Activated CD8-positive, alpha-beta T cell treated with anti-CD3 and anti-CD28 coated beads for 36 hours (primary cell): ENCODE data around the gene ARHGAP26. TPM values are rescaled to one million over a fixed set of nuclear protein-coding genes. Genes with fewer than 3 reads are reported as not detected.

Experiments
- ATAC-seq: fragments of 200-7000 bp; cut with Tn5 transposase; one replicate; pipeline ENCODE4 v1.10.0; 2021; ENCODE audit warnings: mild to moderate bottlenecking, moderate library complexity
- CTCF ChIA-PET: fragments of 350-600 bp; sonication (Branson Sonifier 250); formaldehyde crosslinking; loops from one replicate; lab custom pipeline; 2021; ENCODE audit warnings: antibody characterized with exemption; lab: Charles Lee
- POLR2A ChIA-PET: fragments of 350-600 bp; sonication (Branson Sonifier 250); formaldehyde crosslinking; loops from one replicate; lab custom pipeline; 2021; ENCODE audit warnings: antibody characterized with exemption; lab: Charles Lee
- DNase-seq: peaks from one replicate; pipeline ENCODE4 v3.0.0-alpha.2; 2020
- H3K27ac Mint-ChIP-seq: one replicate; pipeline ENCODE4 v1.8.0; 2021; ENCODE audit warnings: mild to moderate bottlenecking, mixed read lengths
- H3K27me3 Mint-ChIP-seq: one replicate; pipeline ENCODE4 v1.8.0; 2021; ENCODE audit warnings: mixed read lengths
- H3K36me3 Mint-ChIP-seq: one replicate; pipeline ENCODE4 v1.8.0; 2021; ENCODE audit warnings: low read depth, mixed read lengths
- H3K4me1 Mint-ChIP-seq: one replicate; pipeline ENCODE4 v1.8.0; 2021; ENCODE audit warnings: low read depth, mixed read lengths
- H3K4me3 Mint-ChIP-seq: one replicate; pipeline ENCODE4 v1.8.0; 2021; ENCODE audit warnings: mild to moderate bottlenecking, moderate library complexity, mixed read lengths
- H3K9me3 Mint-ChIP-seq: one replicate; pipeline ENCODE4 v1.8.0; 2021; ENCODE audit warnings: mixed read lengths
- CTCF ChIP-seq: fragments of 200-600 bp; IDR thresholded peaks from one replicate; pipeline ENCODE4 v1.8.0; 2022; ENCODE audit warnings: antibody characterized with exemption, mild to moderate bottlenecking
- intact Hi-C: fragments of 100-400 bp; cut with micrococcal nuclease; formaldehyde crosslinking; loops from one replicate; pipeline ENCODE4 v1.10.0; 2022
- total RNA-seq, 2 experiments: library from RNA; stranded (reverse); gene quantifications; one replicate each; pipeline ENCODE4 v1.2.3, GENCODE V29; 2021

Gene ARHGAP26
- total RNA-seq, 2 experiments from 2014 or later, result 12.7 to 18.0 TPM

GRCh38 chr5:143105216-143105905 is 335.2 kb downstream of the ARHGAP26 start:
- H3K27me3 Mint-ChIP-seq, result no peaks in the 10 kb centered on the region
- intact Hi-C loops, result no loop called here
- no peak for ATAC-seq

DNA sequence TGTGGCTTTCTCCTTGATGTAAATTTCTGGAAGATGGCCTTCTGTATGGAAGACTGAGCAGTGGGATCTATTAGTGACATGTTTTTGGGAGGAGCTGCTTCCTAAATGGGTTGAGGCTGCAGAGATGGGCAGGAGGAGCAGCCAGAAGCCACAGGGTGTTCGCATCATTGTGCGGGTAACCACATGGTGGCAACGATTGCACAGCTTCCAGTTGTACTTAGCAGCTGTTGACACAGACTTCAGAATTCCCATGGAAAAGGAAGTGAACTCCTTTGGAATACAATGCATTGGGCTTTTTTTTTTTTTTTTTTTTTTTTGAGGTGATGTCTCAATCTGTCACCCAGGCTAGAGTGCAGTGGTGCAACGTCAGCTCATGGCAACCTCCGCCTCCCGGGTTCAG is 336.0 kb downstream of the ARHGAP26 start:
- H3K9me3 Mint-ChIP-seq, result no peaks in the 10 kb centered on the region
- no peaks in the 10 kb centered on the region for H3K27me3 Mint-ChIP-seq
- no peak overlapping the region for H3K27ac Mint-ChIP-seq
- no peak for DNase-seq
- no peak for TF ChIP-seq CTCF
- intact Hi-C loops, result no loop called here
- H3K4me1 Mint-ChIP-seq, result peaks cover 26% of the 10 kb centered on the region
- H3K4me3 Mint-ChIP-seq, result no peak overlapping the region
- ATAC-seq, result no peak
- peaks cover 8% of the 10 kb centered on the region for H3K36me3 Mint-ChIP-seq
- POLR2A ChIA-PET, result interaction anchor here (0.9 to 1.3 kb wide), 2 partner anchors 10 to 92 kb away, joined by 3 to 6 read pairs; no protein-coding TSS in a partner anchor
- CTCF ChIA-PET, result no interaction called here

More at GRCh38 chr5:143105216-143105905, 335.2 kb downstream of the ARHGAP26 start:
- Mint-ChIP-seq H3K9me3 (no peaks in the 10 kb centered on the region), H3K4me1 (peaks cover 34% of the 10 kb centered on the region), H3K4me3 (no peak overlapping the region), H3K27ac (no peak overlapping the region), H3K36me3 (peaks cover 12% of the 10 kb centered on the region)
- ChIA-PET CTCF (no interaction called here), POLR2A (interaction anchor here (0.9 to 1.3 kb wide), 2 partner anchors 11 to 91 kb away, joined by 3 to 6 read pairs; no protein-coding TSS in a partner anchor)
- no peak for TF ChIP-seq CTCF
- DNase-seq, result peak; percentile 15

DNA sequence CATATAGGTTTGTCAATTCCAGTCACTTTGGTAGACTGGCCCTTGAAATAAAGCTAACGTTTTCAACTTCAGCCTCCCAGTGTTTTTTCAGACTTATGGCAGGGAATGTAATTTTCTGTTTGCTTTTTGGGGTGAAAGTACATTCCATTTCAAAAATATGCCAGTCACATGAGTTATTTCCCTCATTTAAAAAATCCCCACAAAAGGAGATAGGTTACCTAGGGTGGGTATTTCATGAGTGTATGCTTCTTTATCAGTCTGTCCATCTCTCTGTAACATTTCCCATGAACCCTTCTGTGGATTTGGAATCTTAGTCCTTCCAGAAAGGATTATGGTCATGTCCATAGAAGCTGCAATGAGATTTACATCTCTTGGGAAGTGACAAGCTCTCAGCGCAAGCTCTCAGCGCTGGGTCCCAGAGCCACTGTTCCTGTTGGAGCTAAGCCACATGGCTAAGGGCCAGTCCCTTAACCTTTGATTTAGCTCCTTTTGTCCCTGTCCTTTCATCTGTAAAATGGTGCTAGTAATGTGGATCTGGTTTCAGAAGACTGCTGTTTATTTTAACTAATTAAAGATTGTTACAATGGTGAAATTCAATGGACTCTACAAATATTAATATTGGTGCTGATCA is 338.4 kb downstream of the ARHGAP26 start:
- Mint-ChIP-seq H3K27me3 (no peaks in the 10 kb centered on the region), H3K4me1 (peaks cover 9% of the 10 kb centered on the region), H3K9me3 (no peaks in the 10 kb centered on the region), H3K4me3 (no peak overlapping the region), H3K36me3 (peaks cover 2% of the 10 kb centered on the region), H3K27ac (no peak overlapping the region)
- DNase-seq, result no peak
- ChIA-PET POLR2A (interaction anchor here (0.8 kb wide), 1 partner anchor 12 kb away, joined by 3 read pairs; no protein-coding TSS in a partner anchor), CTCF (interaction anchor here (1.4 kb wide), 2 partner anchors 9 to 26 kb away, joined by 3 to 5 read pairs; no protein-coding TSS in a partner anchor)
- ATAC-seq, result no peak
- no peak for TF ChIP-seq CTCF
- intact Hi-C loops, result no loop called here

DNA sequence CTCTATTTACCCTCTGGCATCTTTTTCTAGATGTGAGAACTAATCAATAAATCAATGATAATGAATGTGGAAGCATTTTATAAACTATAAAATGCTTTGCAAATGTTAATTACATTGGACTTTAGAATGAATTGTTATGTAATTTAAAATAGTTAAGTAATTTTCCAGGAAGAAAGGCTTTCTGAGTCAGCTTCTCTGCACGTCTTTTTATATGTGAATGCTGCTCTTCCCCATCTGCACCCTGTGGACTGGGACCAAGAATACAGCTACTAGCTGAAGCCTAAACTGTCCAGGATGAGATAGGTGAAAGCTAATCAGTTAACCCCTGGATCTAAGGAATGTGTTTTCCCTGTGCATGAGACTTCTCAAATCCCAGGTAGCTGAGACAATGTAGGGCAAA is 340.4 kb downstream of the ARHGAP26 start:
- POLR2A ChIA-PET, result no interaction called here
- no peaks in the 10 kb centered on the region for H3K9me3 Mint-ChIP-seq
- H3K36me3 Mint-ChIP-seq, result peaks cover 2% of the 10 kb centered on the region
- CTCF ChIA-PET, result interaction anchor here (0.9 to 1.7 kb wide), 2 partner anchors 16 to 19 kb away, joined by 3 to 4 read pairs; no protein-coding TSS in a partner anchor
- no peaks in the 10 kb centered on the region for H3K27me3 Mint-ChIP-seq
- H3K27ac Mint-ChIP-seq, result no peak overlapping the region
- TF ChIP-seq CTCF, result no peak
- H3K4me1 Mint-ChIP-seq, result peaks cover 16% of the 10 kb centered on the region
- DNase-seq, result no peak
- no peak for ATAC-seq
- no peak overlapping the region for H3K4me3 Mint-ChIP-seq
- intact Hi-C loops, result no loop called here

DNA sequence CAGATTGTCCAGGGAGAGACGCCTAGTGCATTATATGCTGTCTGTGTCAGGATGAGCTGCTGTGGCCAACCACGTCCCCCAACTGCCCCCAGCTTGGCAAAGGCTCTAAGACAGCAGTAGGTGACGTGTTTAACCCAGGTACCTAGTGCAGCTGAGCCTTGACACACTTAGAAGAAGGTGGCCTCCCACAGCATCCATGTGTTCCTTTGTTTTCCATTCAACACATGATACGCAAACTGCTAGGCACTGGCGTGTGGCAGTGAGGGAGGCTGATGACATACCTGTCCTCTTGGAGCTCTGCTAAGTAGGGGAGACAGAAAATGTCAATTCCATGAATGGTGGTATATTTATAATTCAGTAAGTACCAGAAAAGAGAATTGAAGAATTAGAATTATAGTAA is 341.6 kb downstream of the ARHGAP26 start:
- no peak for TF ChIP-seq CTCF
- H3K27me3 Mint-ChIP-seq, result no peaks in the 10 kb centered on the region
- CTCF ChIA-PET, result no interaction called here
- no peaks in the 10 kb centered on the region for H3K9me3 Mint-ChIP-seq
- DNase-seq (no peak), ATAC-seq (no peak)
- peaks cover 12% of the 10 kb centered on the region for H3K4me1 Mint-ChIP-seq
- no peak overlapping the region for H3K4me3 Mint-ChIP-seq
- H3K36me3 Mint-ChIP-seq, result peaks cover 2% of the 10 kb centered on the region
- intact Hi-C loops, result no loop called here
- H3K27ac Mint-ChIP-seq, result no peak overlapping the region
- POLR2A ChIA-PET, result no interaction called here
